OCI-LY1 (cell line): ENCODE data around the gene UST.

Experiments used
- CTCF ChIP-seq: fragments of 200-600 bp; sonication (generic), shearing (Covaris generic); IDR thresholded peaks from 2 replicates; pipeline ENCODE4 v1.5.1; 2017; ENCODE audit warnings: mild to moderate bottlenecking, antibody characterized with exemption, low read length, moderate library complexity, mixed read lengths
- EZH2 ChIP-seq: fragments of 200-600 bp; sonication (generic), shearing (Covaris generic); IDR thresholded peaks from 2 replicates; pipeline ENCODE4 v1.8.0; 2017; ENCODE audit warnings: borderline replicate concordance, mixed run types, mild to moderate bottlenecking, antibody characterized with exemption, low read length, moderate library complexity, mixed read lengths

DNA sequence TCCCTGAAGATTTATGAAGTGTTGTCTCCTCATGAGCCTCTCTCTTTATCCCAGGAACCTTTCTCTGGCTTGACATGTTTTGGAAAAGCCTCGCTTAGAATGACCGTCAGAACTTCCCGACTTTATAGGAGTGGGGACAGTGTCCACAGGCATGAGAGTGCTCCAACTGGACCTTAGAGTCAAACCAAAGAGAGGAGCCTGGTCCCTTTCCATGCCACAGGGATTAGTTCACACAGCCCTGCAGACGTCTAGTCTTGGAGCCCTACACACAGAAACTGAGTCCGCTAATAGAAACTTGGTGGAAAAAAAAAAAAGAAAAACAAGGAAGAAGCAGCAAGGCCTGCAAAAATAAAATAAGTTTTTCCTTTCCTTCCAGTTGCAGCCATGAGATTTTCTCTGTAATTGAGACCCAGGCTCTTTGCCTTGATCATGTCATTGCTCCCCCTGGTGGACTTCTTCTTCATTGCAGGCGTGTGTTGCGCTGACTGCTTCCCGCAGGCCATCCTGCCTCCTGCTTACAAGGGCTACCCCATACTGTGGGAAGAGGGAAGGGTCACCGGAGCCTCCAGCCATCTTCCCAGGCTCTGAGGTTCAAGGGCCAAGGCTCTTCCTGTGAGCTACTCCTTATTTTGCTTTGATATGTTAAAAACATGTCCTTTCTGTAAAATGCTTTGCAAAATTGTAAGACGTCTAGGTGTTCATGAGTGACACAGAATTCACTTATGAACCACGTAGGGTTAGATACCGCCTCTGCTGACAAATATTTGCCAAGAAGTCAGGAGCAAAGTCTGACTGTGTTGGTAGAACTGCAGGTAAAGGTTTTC lies 201.0 kb downstream of the UST start:
- TF ChIP-seq CTCF: peak; percentile 82
- TF ChIP-seq EZH2: no peak
